ENCODE results near the gene PRUNE2.

DNA sequence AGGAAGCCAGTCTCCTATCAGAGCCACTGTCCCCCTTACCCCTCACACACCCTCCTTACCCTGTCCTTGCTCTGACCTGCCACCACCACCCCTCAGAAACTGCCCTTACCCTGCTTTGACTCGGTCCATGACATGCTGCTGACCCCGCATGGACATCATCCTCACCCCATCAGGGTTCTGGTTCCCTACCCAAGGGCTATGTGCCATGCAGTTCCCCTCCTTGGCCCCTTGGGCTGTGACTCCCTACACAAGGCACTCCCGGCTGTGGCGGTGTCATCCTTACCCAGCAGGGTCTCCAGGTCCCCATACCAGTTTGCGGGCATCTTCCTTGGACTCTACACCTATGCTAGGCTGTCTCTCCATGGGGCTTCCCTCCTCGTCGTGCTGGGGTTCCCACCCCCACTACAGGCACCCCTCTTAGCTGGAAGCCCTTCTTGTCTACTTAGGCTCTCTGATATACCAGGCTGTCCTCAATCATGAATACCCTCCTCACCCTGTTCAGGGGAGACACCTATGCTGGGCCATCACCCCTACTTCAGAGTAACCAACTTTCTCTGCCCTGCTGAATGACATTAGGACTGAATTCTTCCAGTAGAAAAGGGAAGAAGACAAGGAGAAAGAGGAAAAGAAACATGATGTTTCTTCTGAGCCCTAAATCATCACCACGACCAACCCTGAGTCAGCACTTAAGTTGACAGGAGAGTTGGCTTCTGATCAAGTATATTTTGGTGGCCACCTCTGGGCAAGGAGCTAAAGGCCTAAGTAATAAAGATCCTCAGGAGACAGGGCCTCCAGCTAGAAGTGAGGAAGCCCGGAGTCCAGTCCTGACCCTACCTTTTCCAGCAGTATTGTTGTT is 331.8 kb downstream of the PRUNE2 start:
- no peak for TF ChIP-seq POLR2A (IDR thresholded peaks at IDR 0.05; ENCODE audit: low read depth)
- no peak for TF ChIP-seq CTCF (IDR thresholded peaks at IDR 0.05)
- no peak for TF ChIP-seq EP300 (IDR thresholded peaks at IDR 0.05)
- TF ChIP-seq POLR2AphosphoS5 (IDR thresholded peaks at IDR 0.05) = no peak
